Natural killer cell (primary cell): ENCODE measurements around the gene ATP9A. TPM values are rescaled to one million over a fixed set of nuclear protein-coding genes. Genes with fewer than 3 reads are reported as not detected.
A peak's percentile ranks its signal among the peaks of the same experiment; 100 is the strongest.

ENCODE experiments used
- ATAC-seq, 3 donors: fragments of 150-1000 bp in 2 of 3; fragments of 200-7000 bp in 1 of 3; cut with Tn5 transposase; 1 replicate in 1 of 3; 2 replicates in 2 of 3; pipeline ENCODE4 v1.10.0; 2021; ENCODE audit warnings: mild to moderate bottlenecking in 2 of 3, moderate library complexity in 2 of 3
- DNase-seq, 2 donors: peaks; one replicate each; pipeline versions ENCODE4 v3.0.0 to v3.0.0-alpha.2; 2013 to 2021; ENCODE audit warnings: mixed read lengths in 1 of 2
- H3K27ac ChIP-seq: one replicate; pipeline ENCODE4 v1.5.1; 2013; ENCODE audit warnings: mild to moderate bottlenecking, low read length
- H3K27me3 ChIP-seq: one replicate; pipeline ENCODE4 v1.6.1; 2013; ENCODE audit warnings: low read length; ENCODE audit not compliant: control insufficient read depth, insufficient read depth
- H3K36me3 ChIP-seq: one replicate; pipeline ENCODE4 v1.6.1; 2013; ENCODE audit warnings: low read length; ENCODE audit not compliant: control insufficient read depth, insufficient read depth
- H3K4me1 ChIP-seq: one replicate; pipeline ENCODE4 v1.6.1; 2013; ENCODE audit warnings: low read length; ENCODE audit not compliant: control insufficient read depth, insufficient read depth
- H3K4me3 ChIP-seq: one replicate; pipeline ENCODE4 v1.5.1; 2013; ENCODE audit warnings: low read length
- H3K9me3 ChIP-seq: one replicate; pipeline ENCODE4 v1.6.1; 2013; ENCODE audit warnings: low read length; ENCODE audit not compliant: control insufficient read depth, insufficient read depth
- H3K27ac Mint-ChIP-seq, 2 donors: one replicate each; pipeline ENCODE4 v1.8.0; 2022; ENCODE audit warnings: mild to moderate bottlenecking in 2 of 2, mixed read lengths in 2 of 2, moderate library complexity in 1 of 2
- H3K27me3 Mint-ChIP-seq, 2 donors: one replicate each; pipeline ENCODE4 v1.8.0; 2022; ENCODE audit warnings: low read depth in 2 of 2, mixed read lengths in 2 of 2
- H3K36me3 Mint-ChIP-seq: one replicate; pipeline ENCODE4 v1.8.0; 2022; ENCODE audit warnings: mixed read lengths
- H3K4me1 Mint-ChIP-seq, 2 donors: one replicate each; pipeline ENCODE4 v1.8.0; 2022; ENCODE audit warnings: mixed read lengths in 2 of 2
- H3K4me3 Mint-ChIP-seq: one replicate; pipeline ENCODE4 v1.8.0; 2022; ENCODE audit warnings: mild to moderate bottlenecking, moderate library complexity, mixed read lengths
- H3K9me3 Mint-ChIP-seq, 2 donors: one replicate each; pipeline ENCODE4 v1.8.0; 2022; ENCODE audit warnings: mixed read lengths in 2 of 2
- WGBS: methylation state at CpG from one replicate; pipeline ENCODE4 v1.1.7; 2013; ENCODE audit warnings: missing lambda C conversion rate; ENCODE audit not compliant: insufficient coverage; 5-methylcytosine and 5-hydroxymethylcytosine counted together
- intact Hi-C: fragments of 100-400 bp; cut with micrococcal nuclease; formaldehyde crosslinking; loops from one replicate; pipeline ENCODE4 v1.14.2; 2022
- total RNA-seq, 4 donors: library from RNA; stranded (reverse); fragments of 120-200 nt in 1 of 4; gene quantifications; one replicate each; pipeline versions ENCODE4 v1.2.3 to v1.2.4, GENCODE V29; 2013 to 2022
- TF ChIP-seq, protein P1 (sequence below): fragments of 200-600 bp; IDR thresholded peaks from one replicate; pipeline ENCODE4 v1.8.0; 2022; ENCODE audit warnings: antibody characterized with exemption

Gene ATP9A
- total RNA-seq, 3 donors from 2014 or later (not counting 1 experiment from before 2014, with no cell fraction given), result 1.4 to 46.8 (median 1.9) TPM

DNA sequence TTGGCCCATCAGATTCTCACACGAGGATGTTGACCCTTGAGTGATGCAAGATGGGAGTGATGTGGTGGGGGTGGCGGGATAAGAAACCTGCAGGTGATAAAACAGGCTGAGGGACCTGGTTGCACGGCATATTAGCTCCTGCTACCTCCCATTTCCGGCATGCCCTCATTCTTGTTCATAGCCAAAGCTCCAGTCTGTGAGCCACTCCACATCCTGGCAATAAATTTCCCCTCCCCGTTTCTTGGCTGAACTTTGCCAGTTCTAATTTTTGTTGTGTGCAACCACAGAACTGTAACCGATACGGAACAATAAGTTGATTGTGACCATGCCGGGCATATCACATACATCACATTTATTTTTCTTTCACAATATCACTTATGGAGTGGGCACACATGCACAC lies 184.1 kb downstream of the ATP9A start:
- WGBS, result 89% methylated on average over 8 of the region's 8 CpGs
- H3K27me3 Mint-ChIP-seq, result peaks cover 0 to 2% of the 10 kb centered on the region in 2 donors
- intact Hi-C loops, result no loop called here
- TF ChIP-seq, protein P1, sequence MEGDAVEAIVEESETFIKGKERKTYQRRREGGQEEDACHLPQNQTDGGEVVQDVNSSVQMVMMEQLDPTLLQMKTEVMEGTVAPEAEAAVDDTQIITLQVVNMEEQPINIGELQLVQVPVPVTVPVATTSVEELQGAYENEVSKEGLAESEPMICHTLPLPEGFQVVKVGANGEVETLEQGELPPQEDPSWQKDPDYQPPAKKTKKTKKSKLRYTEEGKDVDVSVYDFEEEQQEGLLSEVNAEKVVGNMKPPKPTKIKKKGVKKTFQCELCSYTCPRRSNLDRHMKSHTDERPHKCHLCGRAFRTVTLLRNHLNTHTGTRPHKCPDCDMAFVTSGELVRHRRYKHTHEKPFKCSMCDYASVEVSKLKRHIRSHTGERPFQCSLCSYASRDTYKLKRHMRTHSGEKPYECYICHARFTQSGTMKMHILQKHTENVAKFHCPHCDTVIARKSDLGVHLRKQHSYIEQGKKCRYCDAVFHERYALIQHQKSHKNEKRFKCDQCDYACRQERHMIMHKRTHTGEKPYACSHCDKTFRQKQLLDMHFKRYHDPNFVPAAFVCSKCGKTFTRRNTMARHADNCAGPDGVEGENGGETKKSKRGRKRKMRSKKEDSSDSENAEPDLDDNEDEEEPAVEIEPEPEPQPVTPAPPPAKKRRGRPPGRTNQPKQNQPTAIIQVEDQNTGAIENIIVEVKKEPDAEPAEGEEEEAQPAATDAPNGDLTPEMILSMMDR, result no peak
- no peaks in the 10 kb centered on the region for H3K27me3 ChIP-seq
- no peaks in the 10 kb centered on the region for H3K36me3 ChIP-seq
- no peak overlapping the region for H3K27ac Mint-ChIP-seq
- peaks cover 16 to 21% of the 10 kb centered on the region in 2 donors for H3K4me1 Mint-ChIP-seq
- H3K4me3 ChIP-seq, result no peak overlapping the region
- H3K36me3 Mint-ChIP-seq, result no peaks in the 10 kb centered on the region
- no peak overlapping the region for H3K4me3 Mint-ChIP-seq
- peaks cover 13% of the 10 kb centered on the region for H3K4me1 ChIP-seq
- H3K9me3 Mint-ChIP-seq, result no peaks in the 10 kb centered on the region
- H3K27ac ChIP-seq, result no peak overlapping the region
- DNase-seq, result no peak
- no peaks in the 10 kb centered on the region for H3K9me3 ChIP-seq
- ATAC-seq, result no peak

DNA sequence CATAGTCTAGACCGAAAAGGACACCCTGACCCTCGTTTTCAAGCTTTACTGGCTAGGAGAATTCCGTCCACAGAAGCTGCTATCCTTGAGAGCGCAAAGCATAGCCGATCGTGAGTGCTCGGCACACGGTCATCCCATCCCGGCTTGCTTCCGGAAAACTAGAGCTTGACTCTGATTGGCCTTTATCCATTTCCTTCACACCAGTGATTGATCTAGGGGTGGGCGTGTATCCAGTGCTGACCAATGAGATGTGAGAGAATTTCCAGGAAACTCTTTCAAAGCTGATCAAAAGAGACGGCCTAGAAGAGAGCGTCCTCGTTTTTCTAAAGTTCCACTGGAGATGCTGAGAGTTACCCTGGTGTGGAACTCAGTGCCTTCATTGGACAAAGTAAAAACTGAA lies 184.7 kb downstream of the ATP9A start:
- Mint-ChIP-seq H3K9me3 (no peaks in the 10 kb centered on the region), H3K27ac (no peak overlapping the region), H3K27me3 (peaks cover 0 to 2% of the 10 kb centered on the region in 2 donors), H3K4me1 (peaks cover 12 to 16% of the 10 kb centered on the region in 2 donors), H3K4me3 (no peak overlapping the region), H3K36me3 (no peaks in the 10 kb centered on the region)
- Histone ChIP-seq H3K4me1 (peaks cover 7% of the 10 kb centered on the region), H3K36me3 (no peaks in the 10 kb centered on the region), H3K27ac (no peak overlapping the region), H3K4me3 (no peak overlapping the region), H3K27me3 (no peaks in the 10 kb centered on the region), H3K9me3 (no peaks in the 10 kb centered on the region)
- 95% methylated on average over 14 of the region's 14 CpGs for whole genome bisulfite sequencing
- intact Hi-C loops, result no loop called here
- ATAC-seq (no peak), DNase-seq (no peak)
- TF ChIP-seq, protein P1, result no peak

DNA sequence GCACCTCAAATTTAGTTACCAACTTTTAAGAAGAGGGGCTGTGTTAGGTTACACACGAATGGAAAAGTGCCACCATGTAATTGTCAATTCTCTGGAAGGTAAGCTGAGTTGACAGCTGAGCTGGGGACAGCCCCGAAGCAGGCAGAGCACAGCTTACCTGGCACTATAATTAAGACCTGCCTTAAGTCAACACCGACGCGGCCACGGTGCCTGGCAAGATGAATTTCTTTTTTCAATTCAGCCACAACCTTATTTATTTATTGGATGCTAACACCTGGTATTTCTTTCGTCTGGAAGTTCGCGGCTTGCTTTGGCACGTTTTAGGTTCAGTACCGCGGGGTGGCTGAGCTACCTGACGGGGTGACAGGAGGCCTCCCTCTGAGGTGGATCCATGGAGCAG lies 185.1 kb downstream of the ATP9A start:
- H3K4me3 Mint-ChIP-seq, result no peak overlapping the region
- H3K9me3 Mint-ChIP-seq, result no peaks in the 10 kb centered on the region
- peaks cover 2% of the 10 kb centered on the region for H3K4me1 ChIP-seq
- ATAC-seq, result no peak
- intact Hi-C loops, result no loop called here
- 93% methylated on average over 13 of the region's 13 CpGs for WGBS
- no peaks in the 10 kb centered on the region for H3K36me3 Mint-ChIP-seq
- TF ChIP-seq, protein P1, result no peak
- H3K36me3 ChIP-seq, result no peaks in the 10 kb centered on the region
- H3K9me3 ChIP-seq, result no peaks in the 10 kb centered on the region
- H3K27me3 Mint-ChIP-seq, result peaks cover 0 to 2% of the 10 kb centered on the region in 2 donors
- H3K27me3 ChIP-seq, result no peaks in the 10 kb centered on the region
- H3K27ac Mint-ChIP-seq, result no peak overlapping the region
- no peak overlapping the region for H3K4me3 ChIP-seq
- peaks cover 7 to 12% of the 10 kb centered on the region in 2 donors for H3K4me1 Mint-ChIP-seq
- no peak overlapping the region for H3K27ac ChIP-seq
- no peak for DNase-seq

DNA sequence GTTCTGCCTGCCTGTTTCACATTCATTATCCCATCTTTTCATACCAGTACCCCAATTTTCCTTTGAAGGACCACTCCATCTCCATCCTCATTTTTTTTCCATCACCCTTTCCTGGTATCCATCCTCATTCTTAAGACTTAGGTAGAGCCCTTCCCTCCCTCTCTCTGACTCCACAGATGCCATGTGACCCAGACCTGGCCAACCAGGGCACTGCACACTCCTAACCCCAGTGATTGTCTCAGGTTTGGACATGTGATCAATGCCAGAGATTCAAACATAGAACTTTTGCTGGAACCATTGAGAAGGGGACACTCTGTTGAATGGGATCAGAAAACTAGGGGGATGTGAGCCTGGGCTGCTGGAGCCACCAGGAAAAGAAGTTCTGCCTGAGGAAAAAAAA lies 186.6 kb downstream of the ATP9A start:
- no peak for ATAC-seq
- H3K4me1 ChIP-seq, result no peaks in the 10 kb centered on the region
- Mint-ChIP-seq H3K9me3 (no peaks in the 10 kb centered on the region), H3K4me1 (peaks cover 0 to 12% of the 10 kb centered on the region in 2 donors), H3K27ac (peak overlapping the region in 1 of 2 donors; percentile 7), H3K27me3 (peaks cover 0 to 2% of the 10 kb centered on the region in 2 donors), H3K4me3 (no peak overlapping the region), H3K36me3 (no peaks in the 10 kb centered on the region)
- H3K4me3 ChIP-seq, result no peak overlapping the region
- H3K27ac ChIP-seq, result no peak overlapping the region
- DNase-seq, result no peak
- intact Hi-C loops, result no loop called here
- no peaks in the 10 kb centered on the region for H3K36me3 ChIP-seq
- H3K9me3 ChIP-seq, result no peaks in the 10 kb centered on the region
- H3K27me3 ChIP-seq, result no peaks in the 10 kb centered on the region
- TF ChIP-seq, protein P1, result no peak
